ENCODE data around the gene C1orf74. TPM values are rescaled to one million over a fixed set of nuclear protein-coding genes. Genes with fewer than 3 reads are reported as not detected.

C1orf74 gene
- total and polyA plus RNA-seq, 5 donors from 2014 or later, result 0.07 to 0.56 (median 0.27) TPM

DNA sequence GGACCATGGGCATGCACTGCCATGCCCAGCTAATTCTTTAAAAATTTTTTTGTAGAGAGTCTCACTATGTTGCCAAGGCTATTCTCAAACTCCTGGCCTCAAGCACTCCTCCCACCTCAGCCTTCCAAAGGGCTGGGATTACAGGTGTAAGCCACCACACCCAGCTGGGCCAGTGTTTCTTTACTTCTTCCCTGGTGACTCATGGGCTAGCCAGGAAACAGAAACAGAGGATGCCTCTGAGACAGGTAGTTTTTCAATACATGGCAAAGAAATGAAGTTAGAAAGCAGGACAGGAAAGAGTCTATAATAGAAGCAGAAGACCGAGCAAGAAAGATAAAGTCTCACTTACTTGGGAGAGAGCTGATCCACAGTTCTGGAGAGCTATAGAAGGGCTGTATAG lies 7.6 kb upstream of the C1orf74 start:
- Mint-ChIP-seq H3K27me3 (peaks cover 45% of the 10 kb centered on the region), H3K4me1 (no peaks in the 10 kb centered on the region)

DNA sequence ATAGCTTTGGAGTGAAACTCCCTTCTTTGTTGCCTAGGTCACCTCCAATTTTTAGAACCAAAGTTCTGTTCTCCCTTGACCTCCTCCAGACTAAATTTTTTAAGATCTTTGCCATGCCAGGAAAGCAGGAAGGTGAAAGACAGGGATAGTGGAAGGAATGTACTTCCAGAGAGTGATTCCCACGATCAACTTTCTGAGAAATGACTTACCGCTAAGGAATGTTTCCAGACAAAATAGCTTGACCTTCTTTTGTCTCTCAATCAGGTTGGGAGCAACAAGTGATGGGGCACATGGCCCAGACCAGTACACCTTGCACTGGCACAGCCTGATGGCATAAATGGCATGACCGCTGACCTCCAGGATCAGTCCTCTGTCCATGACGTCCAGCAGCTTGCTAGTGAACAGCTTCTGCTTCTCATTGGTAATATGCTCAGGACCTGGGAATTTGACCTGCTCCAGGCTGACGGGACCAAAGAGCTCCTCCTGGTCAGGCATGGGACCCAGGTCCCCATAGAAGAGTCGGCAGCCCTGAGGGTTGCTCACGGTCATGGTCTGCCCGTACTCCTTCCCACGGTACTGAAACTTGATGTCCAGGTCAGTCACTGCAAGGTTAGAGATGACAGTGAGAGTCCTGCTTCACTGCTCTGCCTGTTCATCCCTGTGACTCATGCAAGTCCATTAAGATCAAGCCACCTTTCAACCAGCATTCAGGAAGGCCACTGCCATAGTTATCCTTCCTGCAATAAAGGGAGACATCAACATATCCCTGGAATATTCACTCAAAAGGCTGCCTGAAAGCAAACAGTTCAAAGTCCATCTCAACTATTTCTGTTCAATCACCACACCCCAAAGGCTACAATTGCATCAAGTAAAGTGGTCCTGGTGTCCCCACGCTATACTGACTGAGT lies 6.2 kb upstream of the C1orf74 start:
- H3K4me1 Mint-ChIP-seq, result peaks cover 0 to under 1% (median 0%) of the 10 kb centered on the region in 4 donors
- H3K4me3 Mint-ChIP-seq, result no peak overlapping the region
- no peaks in the 10 kb centered on the region for H3K9me3 Mint-ChIP-seq

More for the DNA sequence above, 7.6 kb upstream of the C1orf74 start:
- no peak overlapping the region for H3K27ac ChIP-seq (ENCODE audit: insufficient read depth, low read length, poor library complexity, severe bottlenecking)
- no peaks in the 10 kb centered on the region for H3K4me1 ChIP-seq (ENCODE audit: control insufficient read depth, insufficient read depth, low read length, poor library complexity, severe bottlenecking)
- DNase-seq (no peak), ATAC-seq (ENCODE audit: low read depth in 2 of 2) (no peak)
- no peak overlapping the region for H3K27ac Mint-ChIP-seq
- no peak overlapping the region for H3K4me3 ChIP-seq (ENCODE audit: low read depth, low read length)
- peaks cover 34% of the 10 kb centered on the region for H3K27me3 ChIP-seq (ENCODE audit: control insufficient read depth, insufficient read depth, low read length)
- no peaks in the 10 kb centered on the region for H3K36me3 ChIP-seq (ENCODE audit: control insufficient read depth, insufficient read depth, low read length)
- no peaks in the 10 kb centered on the region for H3K9me3 Mint-ChIP-seq
- peaks cover 28% of the 10 kb centered on the region for H3K36me3 Mint-ChIP-seq
- H3K4me3 Mint-ChIP-seq, result no peak overlapping the region
- no peaks in the 10 kb centered on the region for H3K9me3 ChIP-seq (ENCODE audit: control insufficient read depth in 2 of 2, low read length in 2 of 2)

GRCh38 chr1:209789245-209789644 lies 4.9 kb upstream of the C1orf74 start:
- no peaks in the 10 kb centered on the region for H3K36me3 ChIP-seq (ENCODE audit: control insufficient read depth, insufficient read depth, low read length)
- Mint-ChIP-seq H3K27ac (peak overlapping the region in 1 of 3 donors; percentile 38), H3K36me3 (peaks cover 19% of the 10 kb centered on the region), H3K9me3 (no peaks in the 10 kb centered on the region), H3K27me3 (peaks cover 44% of the 10 kb centered on the region), H3K4me3 (no peak overlapping the region), H3K4me1 (peaks cover 2 to 13% (median 7%) of the 10 kb centered on the region in 4 donors)
- peaks cover 8% of the 10 kb centered on the region for H3K4me1 ChIP-seq (ENCODE audit: control insufficient read depth, insufficient read depth, low read length, poor library complexity, severe bottlenecking)
- no peaks in the 10 kb centered on the region for H3K9me3 ChIP-seq (ENCODE audit: control insufficient read depth in 2 of 2, low read length in 2 of 2)
- H3K4me3 ChIP-seq (ENCODE audit: low read depth, low read length), result no peak overlapping the region
- DNase-seq (no peak), ATAC-seq (ENCODE audit: low read depth in 2 of 2) (no peak)
- peaks cover 28% of the 10 kb centered on the region for H3K27me3 ChIP-seq (ENCODE audit: control insufficient read depth, insufficient read depth, low read length)
- no peak overlapping the region for H3K27ac ChIP-seq (ENCODE audit: insufficient read depth, low read length, poor library complexity, severe bottlenecking)

More for the DNA sequence above, 6.2 kb upstream of the C1orf74 start:
- Histone ChIP-seq H3K36me3 (ENCODE audit: control insufficient read depth, insufficient read depth, low read length) (no peaks in the 10 kb centered on the region), H3K27ac (ENCODE audit: insufficient read depth, low read length, poor library complexity, severe bottlenecking) (no peak overlapping the region), H3K4me3 (ENCODE audit: low read depth, low read length) (no peak overlapping the region), H3K9me3 (ENCODE audit: control insufficient read depth in 2 of 2, low read length in 2 of 2) (no peaks in the 10 kb centered on the region), H3K4me1 (ENCODE audit: control insufficient read depth, insufficient read depth, low read length, poor library complexity, severe bottlenecking) (no peaks in the 10 kb centered on the region), H3K27me3 (ENCODE audit: control insufficient read depth, insufficient read depth, low read length) (peaks cover 34% of the 10 kb centered on the region)
- H3K27me3 Mint-ChIP-seq, result peaks cover 45% of the 10 kb centered on the region
- peaks cover 22% of the 10 kb centered on the region for H3K36me3 Mint-ChIP-seq
- no peak overlapping the region for H3K27ac Mint-ChIP-seq
- no peak for DNase-seq
- no peak for ATAC-seq (ENCODE audit: low read depth in 2 of 2)

GRCh38 chr1:209787551-209787950 lies 3.2 kb upstream of the C1orf74 start:
- H3K36me3 ChIP-seq (ENCODE audit: control insufficient read depth, insufficient read depth, low read length), result peaks cover 3% of the 10 kb centered on the region

DNA sequence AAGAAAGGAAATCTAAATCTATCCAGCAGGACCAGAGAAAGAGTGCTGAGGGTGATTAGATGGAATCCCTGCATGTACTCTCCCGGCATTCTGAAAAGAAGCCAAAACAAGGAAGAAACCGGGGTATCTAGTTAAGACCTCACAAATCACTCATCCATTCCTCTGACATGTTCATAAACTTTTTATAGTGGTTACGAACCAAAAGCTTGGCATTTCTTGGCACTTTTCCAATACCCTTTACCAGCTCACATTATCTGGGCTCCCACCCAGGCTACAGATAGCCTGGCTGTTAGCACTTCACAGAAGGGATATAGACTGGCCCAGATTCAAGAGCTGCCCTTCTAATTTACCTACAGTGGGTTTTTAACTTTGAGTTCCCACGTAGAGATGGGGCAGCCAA lies 1.8 kb upstream of the C1orf74 start:
- peaks cover 6 to 34% (median 14%) of the 10 kb centered on the region in 4 donors for H3K4me1 Mint-ChIP-seq
- no peak for ATAC-seq (ENCODE audit: low read depth in 2 of 2)
- H3K9me3 ChIP-seq (ENCODE audit: control insufficient read depth in 2 of 2, low read length in 2 of 2), result no peaks in the 10 kb centered on the region
- H3K27me3 Mint-ChIP-seq, result peaks cover 27% of the 10 kb centered on the region
- H3K4me3 ChIP-seq (ENCODE audit: low read depth, low read length), result no peak overlapping the region
- peak overlapping the region in 2 of 3 donors; percentile 67 to 98 for H3K27ac Mint-ChIP-seq
- H3K27me3 ChIP-seq (ENCODE audit: control insufficient read depth, insufficient read depth, low read length), result peaks cover 12% of the 10 kb centered on the region
- no peak for DNase-seq
- no peaks in the 10 kb centered on the region for H3K9me3 Mint-ChIP-seq
- no peak overlapping the region for H3K27ac ChIP-seq (ENCODE audit: insufficient read depth, low read length, poor library complexity, severe bottlenecking)
- peaks cover 17% of the 10 kb centered on the region for H3K36me3 Mint-ChIP-seq
- H3K36me3 ChIP-seq (ENCODE audit: control insufficient read depth, insufficient read depth, low read length), result peaks cover 12% of the 10 kb centered on the region
- peak overlapping the region in 1 of 4 donors; percentile 20 for H3K4me3 Mint-ChIP-seq
- H3K4me1 ChIP-seq (ENCODE audit: control insufficient read depth, insufficient read depth, low read length, poor library complexity, severe bottlenecking), result peaks cover 19% of the 10 kb centered on the region

More at GRCh38 chr1:209787551-209787950, 3.2 kb upstream of the C1orf74 start:
- Histone ChIP-seq H3K27ac (ENCODE audit: insufficient read depth, low read length, poor library complexity, severe bottlenecking) (no peak overlapping the region), H3K27me3 (ENCODE audit: control insufficient read depth, insufficient read depth, low read length) (peaks cover 14% of the 10 kb centered on the region), H3K4me1 (ENCODE audit: control insufficient read depth, insufficient read depth, low read length, poor library complexity, severe bottlenecking) (peaks cover 19% of the 10 kb centered on the region), H3K9me3 (ENCODE audit: control insufficient read depth in 2 of 2, low read length in 2 of 2) (no peaks in the 10 kb centered on the region), H3K4me3 (ENCODE audit: low read depth, low read length) (no peak overlapping the region)
- peaks cover 12% of the 10 kb centered on the region for H3K36me3 Mint-ChIP-seq
- H3K4me1 Mint-ChIP-seq, result peaks cover 4 to 30% (median 14%) of the 10 kb centered on the region in 4 donors
- H3K27ac Mint-ChIP-seq, result no peak overlapping the region
- no peak for DNase-seq
- no peaks in the 10 kb centered on the region for H3K9me3 Mint-ChIP-seq
- no peak overlapping the region for H3K4me3 Mint-ChIP-seq
- ATAC-seq (ENCODE audit: low read depth in 2 of 2), result no peak
- peaks cover 38% of the 10 kb centered on the region for H3K27me3 Mint-ChIP-seq

DNA sequence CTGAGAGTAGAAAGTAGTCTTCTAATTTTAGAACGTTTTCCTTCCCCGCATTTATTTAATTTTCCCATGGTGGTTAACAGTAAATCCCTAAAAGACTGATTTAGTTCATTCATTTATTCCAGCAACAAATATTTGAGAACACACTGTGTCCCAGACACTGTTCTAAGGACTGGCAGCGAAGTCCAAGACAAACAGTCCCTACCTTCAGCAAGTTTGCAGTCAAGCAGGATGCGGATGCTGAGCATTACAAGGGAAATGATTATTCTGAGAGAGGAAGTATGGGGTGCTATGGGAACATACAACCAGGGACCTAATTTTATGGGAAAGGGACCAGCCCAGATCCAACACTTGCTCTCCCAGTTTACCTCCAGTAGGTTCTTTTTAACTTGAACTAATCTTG lies 1.2 kb upstream of the C1orf74 start:
- Histone ChIP-seq H3K27ac (ENCODE audit: insufficient read depth, low read length, poor library complexity, severe bottlenecking) (no peak overlapping the region), H3K4me3 (ENCODE audit: low read depth, low read length) (no peak overlapping the region), H3K36me3 (ENCODE audit: control insufficient read depth, insufficient read depth, low read length) (peaks cover 18% of the 10 kb centered on the region), H3K4me1 (ENCODE audit: control insufficient read depth, insufficient read depth, low read length, poor library complexity, severe bottlenecking) (peaks cover 19% of the 10 kb centered on the region), H3K27me3 (ENCODE audit: control insufficient read depth, insufficient read depth, low read length) (peaks cover 7% of the 10 kb centered on the region), H3K9me3 (ENCODE audit: control insufficient read depth in 2 of 2, low read length in 2 of 2) (no peaks in the 10 kb centered on the region)
- Mint-ChIP-seq H3K27ac (peak overlapping the region in 2 of 3 donors; percentile 23 to 98), H3K4me1 (peaks cover 6 to 34% (median 14%) of the 10 kb centered on the region in 4 donors), H3K9me3 (no peaks in the 10 kb centered on the region), H3K36me3 (peaks cover 17% of the 10 kb centered on the region), H3K4me3 (peak overlapping the region in 2 of 4 donors; percentile 29 to 88), H3K27me3 (peaks cover 22% of the 10 kb centered on the region)
- DNase-seq, result no peak
- ATAC-seq (ENCODE audit: low read depth in 2 of 2), result no peak

- no peaks in the 10 kb centered on the region for H3K9me3 ChIP-seq (ENCODE audit: control insufficient read depth in 2 of 2, low read length in 2 of 2)
- DNase-seq (no peak), ATAC-seq (ENCODE audit: low read depth in 2 of 2) (no peak)
- H3K36me3 Mint-ChIP-seq, result peaks cover 21% of the 10 kb centered on the region
- H3K4me3 ChIP-seq (ENCODE audit: low read depth, low read length), result peak overlapping the region; percentile 81
- peaks cover 19% of the 10 kb centered on the region for H3K4me1 ChIP-seq (ENCODE audit: control insufficient read depth, insufficient read depth, low read length, poor library complexity, severe bottlenecking)
- peak overlapping the region; percentile 61 to 98 (median 95) for H3K4me3 Mint-ChIP-seq
- no peaks in the 10 kb centered on the region for H3K9me3 Mint-ChIP-seq
- peak overlapping the region; percentile 76 to 98 (median 88) for H3K27ac Mint-ChIP-seq
- H3K27me3 Mint-ChIP-seq, result peaks cover 21% of the 10 kb centered on the region
- peak overlapping the region; percentile 90 for H3K27ac ChIP-seq (ENCODE audit: insufficient read depth, low read length, poor library complexity, severe bottlenecking)
- H3K27me3 ChIP-seq (ENCODE audit: control insufficient read depth, insufficient read depth, low read length), result peaks cover 2% of the 10 kb centered on the region
- H3K36me3 ChIP-seq (ENCODE audit: control insufficient read depth, insufficient read depth, low read length), result peaks cover 38% of the 10 kb centered on the region
- H3K4me1 Mint-ChIP-seq, result peaks cover 14 to 50% (median 26%) of the 10 kb centered on the region in 4 donors
These were observed 973 bp downstream of the C1orf74 start for GRCh38 chr1:209783386-209783785.
